Raji (cell line): ENCODE measurements around the gene ZEB1.

ENCODE experiments used
- POLR2A ChIP-seq: IDR thresholded peaks from 2 replicates; pipeline ENCODE4 v1.6.1; 2011; ENCODE audit warnings: low read depth, low read length, control low read depth; ENCODE audit not compliant: insufficient read depth

Gene ZEB1

DNA sequence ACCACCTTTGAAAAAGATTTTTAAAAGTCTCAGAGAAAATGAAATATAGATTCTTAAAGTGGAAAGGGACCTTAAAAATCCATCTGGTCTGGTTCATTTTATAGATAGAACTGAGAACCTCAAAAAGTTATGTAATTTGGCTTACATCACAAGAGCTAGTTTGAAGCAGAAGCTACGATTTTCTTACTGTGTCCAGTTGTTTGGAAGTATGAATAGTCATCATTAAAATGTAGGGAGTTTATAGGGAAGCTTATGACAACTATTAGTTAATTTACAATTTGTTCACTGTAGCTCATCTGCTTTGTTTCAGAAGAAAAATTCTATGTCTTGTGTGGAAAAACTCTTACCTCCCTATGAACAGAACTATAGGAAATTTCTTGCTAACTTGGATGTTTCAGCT is 26.9 kb downstream of the ZEB1 start:
- TF ChIP-seq POLR2A = no peak

DNA sequence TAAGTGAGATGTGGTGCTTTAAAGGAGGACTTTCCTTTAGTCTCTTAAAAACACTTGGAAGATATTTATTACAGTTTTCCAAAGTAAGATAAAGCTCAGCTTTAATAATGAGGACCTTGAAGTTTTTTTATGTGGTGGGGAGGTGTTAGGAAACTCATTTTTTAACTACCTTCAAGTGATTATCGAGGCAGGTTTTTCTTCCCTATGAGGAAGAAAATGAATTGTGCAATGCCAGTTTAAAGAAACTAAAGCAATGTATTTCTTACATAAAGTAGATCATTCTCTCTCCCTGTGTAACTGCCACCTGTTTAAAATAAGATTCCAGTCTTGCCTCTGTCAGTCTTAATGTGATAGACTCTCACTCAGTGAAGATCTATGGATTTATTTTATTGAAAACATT is 27.9 kb downstream of the ZEB1 start:
- TF ChIP-seq POLR2A = no peak

DNA sequence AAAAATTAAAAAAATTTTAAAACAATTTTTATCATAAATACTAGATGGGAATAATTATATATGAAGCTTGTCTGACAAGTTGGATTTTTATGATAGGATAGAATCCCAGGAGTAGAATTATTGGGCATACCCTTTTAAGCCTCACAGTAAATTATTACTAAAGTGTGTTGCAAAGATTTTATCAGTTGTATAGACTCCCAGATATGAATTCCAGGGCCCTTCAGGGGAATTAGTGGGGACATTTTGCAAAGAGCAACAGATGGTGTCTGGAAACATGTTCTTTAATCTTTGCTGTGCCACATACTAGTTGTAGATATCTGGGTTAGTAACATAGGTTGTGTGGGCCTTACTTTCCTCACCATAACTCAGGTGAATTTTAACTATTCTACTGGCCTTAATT is 28.7 kb downstream of the ZEB1 start:
- no peak for TF ChIP-seq POLR2A

DNA sequence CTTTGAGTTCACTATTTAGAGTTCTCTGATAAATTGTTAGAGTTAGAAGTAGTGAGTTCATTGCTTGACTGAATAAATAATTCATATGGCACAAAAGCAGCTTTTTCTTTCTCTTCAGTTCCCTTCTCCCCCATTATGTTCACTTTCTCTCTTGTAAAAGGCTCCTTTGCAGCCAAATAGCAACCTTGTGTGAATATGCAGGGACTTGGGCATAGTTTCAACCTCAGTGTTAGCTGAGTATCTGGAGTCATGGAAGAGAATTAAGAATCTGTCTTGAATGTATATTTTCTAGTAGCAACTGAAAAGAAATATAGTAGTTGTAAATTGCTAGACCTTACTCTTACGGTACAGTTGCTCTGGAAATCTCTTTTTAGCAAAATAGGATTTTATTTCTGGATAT is 31.9 kb downstream of the ZEB1 start:
- no peak for TF ChIP-seq POLR2A

DNA sequence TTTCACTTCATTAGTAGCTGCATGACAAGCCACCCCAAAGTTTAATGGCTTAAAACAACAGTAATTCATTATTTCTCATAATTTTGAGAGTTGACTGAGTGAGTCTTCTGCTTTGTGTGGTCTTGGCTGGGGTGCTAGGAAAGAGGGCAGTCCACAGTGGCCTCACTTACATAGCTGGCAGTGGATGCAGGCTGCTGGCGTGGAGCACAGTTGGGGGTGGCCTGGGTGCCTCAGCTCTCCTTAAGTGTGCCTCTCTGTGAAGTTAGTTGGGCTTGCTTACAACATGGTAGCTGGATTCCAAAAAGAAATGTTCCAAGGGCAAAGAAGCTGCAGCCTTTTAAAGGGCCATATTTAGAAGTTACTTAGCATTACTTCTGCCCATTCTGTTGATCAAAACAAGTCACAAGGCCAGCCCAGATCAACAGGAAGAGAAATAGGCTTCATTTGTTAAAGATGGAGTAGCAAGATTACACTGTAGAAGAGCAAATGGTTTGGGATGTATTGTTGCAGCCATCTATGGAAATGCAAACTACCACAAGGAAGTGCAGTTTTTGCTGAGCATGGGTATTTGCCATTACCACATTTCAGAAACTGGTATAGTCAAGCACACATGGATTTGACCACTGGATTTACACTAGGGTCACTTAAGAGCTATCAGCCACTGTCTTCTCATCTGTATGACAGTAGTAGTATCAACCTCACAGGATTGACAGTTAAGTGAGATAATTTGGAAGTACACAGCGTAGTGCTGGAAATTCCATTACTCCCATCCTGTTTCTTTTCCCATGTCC is 33.6 kb downstream of the ZEB1 start:
- no peak for TF ChIP-seq POLR2A

DNA sequence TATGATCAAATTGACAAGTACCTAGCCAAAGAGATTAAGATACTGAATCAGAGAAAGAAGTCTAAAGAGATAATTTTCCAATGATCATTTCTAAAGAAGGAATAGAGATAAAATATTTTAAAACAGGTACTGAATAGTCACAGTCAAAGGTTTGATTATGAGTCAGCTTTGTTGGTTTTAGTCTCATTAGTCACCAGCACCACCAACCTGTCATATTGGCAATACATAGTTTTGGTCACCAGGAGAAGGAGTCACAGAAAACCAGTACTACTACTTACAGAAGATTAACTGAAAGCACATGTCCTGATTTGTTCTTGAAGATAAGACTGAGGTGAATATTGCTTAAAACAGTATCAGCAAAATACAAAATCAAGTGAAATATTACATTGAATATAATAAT is 34.6 kb downstream of the ZEB1 start:
- TF ChIP-seq POLR2A = no peak

DNA sequence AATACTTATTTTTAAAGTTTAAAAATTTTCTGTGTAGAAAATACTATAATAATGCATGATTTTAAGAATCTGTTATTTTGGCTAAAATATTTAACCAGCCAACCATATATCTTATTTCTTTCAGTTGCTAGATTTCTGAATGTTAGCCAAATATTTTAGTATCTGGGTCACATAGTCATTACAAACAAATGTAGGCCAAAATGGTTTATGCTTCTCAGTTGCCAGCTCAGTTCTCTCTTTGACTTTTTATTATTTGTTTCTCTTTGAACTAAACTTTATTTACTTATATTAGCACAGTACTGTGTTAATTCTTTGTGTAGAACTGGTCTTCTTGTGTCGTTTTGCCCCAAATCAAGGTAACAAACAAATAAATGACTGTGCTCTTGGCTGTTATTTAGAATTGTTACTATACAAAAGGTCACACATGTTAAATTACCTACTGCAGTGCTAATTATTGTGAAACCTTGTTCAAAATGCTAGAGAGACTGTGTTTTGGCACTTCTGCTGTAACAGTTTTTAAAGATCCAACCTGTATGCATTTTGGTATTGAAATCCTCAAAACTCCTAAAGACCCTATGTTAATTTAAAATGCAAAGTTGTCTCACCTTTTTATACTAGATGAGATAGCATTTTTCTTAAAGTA is 39.8 kb downstream of the ZEB1 start:
- no peak for TF ChIP-seq POLR2A

DNA sequence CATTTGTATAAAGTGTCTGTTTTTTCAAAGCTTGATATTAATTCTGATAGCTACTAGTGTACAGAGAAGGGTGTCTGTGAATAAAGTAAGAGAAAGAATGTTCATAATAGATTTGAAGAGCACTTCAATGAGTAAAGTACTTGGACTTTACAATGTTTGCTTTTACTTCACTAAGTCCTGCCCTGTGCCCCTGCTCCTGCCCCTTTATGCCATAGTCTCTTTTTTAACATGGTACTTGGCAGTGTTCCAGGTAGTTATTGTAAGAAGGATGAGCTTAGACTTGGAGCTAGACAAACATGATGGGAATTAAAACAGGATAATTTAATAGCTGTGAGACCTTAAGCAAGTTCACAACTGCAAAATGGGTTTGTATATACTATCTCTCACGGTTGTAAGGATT is 41.0 kb downstream of the ZEB1 start:
- no peak for TF ChIP-seq POLR2A

DNA sequence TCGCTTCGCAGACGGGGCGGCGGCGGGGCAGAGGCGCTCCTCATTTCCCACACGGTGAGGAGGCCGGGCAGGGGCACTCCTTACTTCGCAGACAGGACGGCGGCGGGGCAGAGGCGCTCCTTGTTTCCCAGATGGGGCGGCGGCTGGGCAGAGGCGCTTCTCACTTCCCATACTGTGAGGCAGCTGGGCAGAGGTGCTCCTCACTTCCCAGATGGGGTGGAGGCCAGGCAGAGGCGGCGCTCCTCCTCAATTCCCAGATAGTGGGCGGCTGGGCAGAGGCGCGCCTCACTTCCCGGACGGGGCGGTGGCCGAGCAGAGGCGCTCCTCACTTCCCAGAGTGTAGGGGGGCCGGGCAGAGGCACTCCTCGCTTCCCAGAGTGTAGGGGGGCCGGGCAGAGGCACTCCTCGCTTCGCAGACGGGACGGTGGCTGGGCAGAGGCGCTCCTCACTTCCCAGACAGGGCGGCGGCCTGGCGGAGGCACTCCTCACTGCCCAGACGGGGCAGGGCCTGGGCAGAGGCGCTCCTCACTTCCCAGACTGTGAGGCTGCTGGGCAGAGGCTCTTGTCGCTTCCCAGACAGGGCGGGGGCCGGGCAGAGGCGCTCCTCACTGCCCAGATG is 43.1 kb downstream of the ZEB1 start:
- TF ChIP-seq POLR2A = no peak

DNA sequence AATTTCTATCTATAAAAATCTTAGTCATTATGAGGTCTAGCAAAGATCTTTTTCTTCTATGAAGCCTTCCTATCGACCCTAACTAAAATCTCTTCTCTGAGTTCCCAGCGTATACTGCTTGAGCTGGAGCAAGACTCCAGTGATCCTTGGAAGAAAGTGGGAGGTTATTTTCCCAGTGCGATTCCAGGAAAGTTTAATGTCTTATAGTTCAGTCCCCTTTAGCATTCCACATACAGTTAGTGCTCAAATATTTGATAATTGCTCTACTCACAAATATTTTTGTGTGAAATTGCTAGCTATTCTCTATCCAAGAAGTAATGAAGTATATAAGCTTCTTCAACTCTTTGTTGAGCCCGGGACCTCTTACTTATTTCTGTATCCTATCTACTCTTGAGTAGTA is 47.7 kb downstream of the ZEB1 start:
- TF ChIP-seq POLR2A = no peak

DNA sequence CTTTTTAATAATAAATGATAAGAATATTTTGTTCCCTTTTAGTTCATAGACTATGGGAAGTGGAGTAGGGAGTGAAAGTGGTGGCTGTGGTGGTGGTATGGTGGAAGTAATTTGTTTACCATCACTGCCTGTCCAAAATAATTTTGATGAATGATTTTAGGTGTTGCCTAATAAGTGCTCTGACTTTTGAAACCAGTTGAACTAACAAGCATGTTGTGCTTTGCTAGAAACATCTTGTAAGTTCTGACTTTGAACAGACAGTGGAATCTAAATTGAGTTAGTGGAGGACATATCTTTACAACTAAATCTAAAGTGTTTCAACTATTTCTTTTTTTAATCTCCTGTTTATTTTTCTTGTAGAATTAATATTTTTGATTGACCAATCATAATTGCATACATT is 49.7 kb downstream of the ZEB1 start:
- no peak for TF ChIP-seq POLR2A

DNA sequence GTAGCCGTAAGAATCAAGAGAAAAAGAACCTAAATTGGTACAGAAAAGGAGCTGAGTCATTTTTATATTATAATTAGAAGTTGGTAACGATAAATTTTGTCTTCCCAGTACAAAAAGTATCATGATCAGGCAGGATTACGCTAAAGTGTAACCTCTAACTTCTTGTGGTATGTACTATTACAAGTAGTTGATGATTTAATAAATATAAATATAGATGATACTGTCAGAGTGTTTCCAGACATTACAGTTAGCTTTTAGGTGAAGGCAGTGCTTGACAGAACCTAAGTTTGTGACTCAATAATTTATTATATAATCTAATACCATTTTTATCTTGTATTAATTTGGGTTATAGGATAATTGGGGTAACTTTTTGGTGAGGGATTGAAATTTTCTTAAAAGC is 53.4 kb downstream of the ZEB1 start:
- TF ChIP-seq POLR2A = no peak

DNA sequence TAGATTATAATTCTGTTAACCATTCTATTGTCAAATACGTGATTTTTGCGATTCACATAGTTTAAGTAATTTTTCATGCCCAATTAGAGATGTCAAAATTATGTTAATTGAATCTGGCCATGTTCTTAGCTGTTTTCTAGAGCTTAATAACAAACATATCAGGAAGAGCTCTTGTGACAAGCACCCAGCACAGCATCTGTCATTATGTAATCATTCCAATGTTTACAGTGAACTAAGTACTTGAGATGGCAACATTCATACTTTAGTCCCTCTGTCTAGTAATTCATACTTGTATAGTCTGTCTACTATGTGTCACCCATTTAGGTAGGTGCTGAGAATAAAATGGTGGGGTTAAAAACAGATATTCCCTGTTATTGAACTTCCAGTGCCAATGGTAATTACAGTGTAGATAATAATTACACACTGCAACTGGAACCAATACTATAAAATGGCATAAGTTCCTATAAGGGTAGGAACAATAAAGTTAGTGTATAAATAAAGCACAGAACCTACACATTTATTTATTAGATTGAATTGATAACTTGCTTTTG is 55.2 kb downstream of the ZEB1 start:
- no peak for TF ChIP-seq POLR2A

DNA sequence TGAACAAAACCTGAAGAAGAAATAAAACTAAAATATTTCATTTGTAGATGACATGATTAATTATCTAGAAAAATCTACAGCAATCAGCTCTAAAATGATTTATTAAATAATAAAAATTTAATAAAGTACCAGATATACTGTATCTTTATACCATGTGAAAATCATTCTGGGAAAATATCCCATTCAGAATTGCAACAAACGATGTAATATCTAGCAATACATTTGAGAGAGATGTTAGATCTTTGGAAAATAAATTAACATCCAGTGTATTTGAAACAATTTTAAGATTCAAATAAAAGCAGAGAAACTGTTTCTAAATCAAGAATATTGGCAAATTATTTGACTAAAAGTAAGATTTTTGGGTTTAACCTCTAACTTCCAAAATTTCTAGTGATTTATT is 62.2 kb downstream of the ZEB1 start:
- no peak for TF ChIP-seq POLR2A

DNA sequence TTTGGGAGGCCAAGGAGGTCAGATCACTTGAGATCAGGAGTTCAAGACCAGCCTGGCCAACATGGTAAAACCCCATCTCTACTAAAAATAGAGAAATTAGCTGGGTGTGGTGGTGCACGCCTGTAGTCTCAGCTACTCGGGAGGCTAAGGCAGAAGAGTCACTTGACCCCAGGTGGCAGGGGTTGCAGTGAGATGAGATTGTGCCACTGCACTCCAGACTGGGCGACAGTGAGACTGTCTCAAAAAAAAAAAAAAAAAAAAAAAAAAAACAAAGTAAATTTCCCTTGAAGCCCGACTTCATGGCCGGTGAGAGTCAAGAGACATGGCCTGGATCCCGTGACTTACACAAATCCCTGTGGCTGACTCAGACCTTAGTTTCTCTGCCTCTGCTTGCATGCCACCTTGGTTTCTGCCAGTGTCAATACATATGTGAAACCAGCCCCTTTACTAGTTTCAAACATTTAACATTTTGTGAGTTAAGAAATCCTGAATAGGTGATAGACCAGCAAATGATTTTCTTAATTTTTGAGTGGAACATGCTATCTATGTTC is 62.8 kb downstream of the ZEB1 start:
- no peak for TF ChIP-seq POLR2A
